Kidney (tissue), 14 donors: ENCODE data around the gene EEFSEC. TPM values are rescaled to one million over a fixed set of nuclear protein-coding genes. Genes with fewer than 3 reads are reported as not detected.

Experiments used
- DNase-seq, 5 donors: peaks; one replicate each; pipeline ENCODE4 v3.0.0-alpha.2; 2013 to 2020
- FAIRE-seq: peaks from 2 replicates; lab custom pipeline; 2012; peaks lifted over from hg19 to GRCh38; lab: Jason Lieb, UNC
- H3K27ac ChIP-seq, 2 donors: one replicate each; pipeline ENCODE4 v1.7.0; 2013; ENCODE audit warnings: low read depth in 2 of 2, low read length in 2 of 2, inconsistent platforms in 1 of 2
- H3K27me3 ChIP-seq: one replicate; pipeline ENCODE4 v1.7.1; 2013; ENCODE audit warnings: low read length, inconsistent platforms; ENCODE audit not compliant: control insufficient read depth, insufficient read depth
- H3K36me3 ChIP-seq, 3 donors: one replicate each; pipeline versions ENCODE4 v1.7.0 to v1.7.1; 2013; ENCODE audit warnings: low read length in 3 of 3, control low read depth in 1 of 3, inconsistent platforms in 1 of 3; ENCODE audit not compliant: insufficient read depth in 3 of 3, control insufficient read depth in 2 of 3
- H3K4me1 ChIP-seq, 3 donors: one replicate each; pipeline versions ENCODE4 v1.7.0 to v1.7.1; 2013; ENCODE audit warnings: low read length in 3 of 3, inconsistent platforms in 1 of 3, low read depth in 1 of 3; ENCODE audit not compliant: control insufficient read depth in 2 of 3, insufficient read depth in 2 of 3
- H3K4me3 ChIP-seq, 3 donors: one replicate each; pipeline versions ENCODE4 v1.7.0 to v1.8.1; 2013; ENCODE audit warnings: low read length in 3 of 3, control low read depth in 1 of 3, inconsistent platforms in 1 of 3
- H3K9ac ChIP-seq, 3 donors: one replicate each; pipeline versions ENCODE4 v1.7.0 to v1.7.1; 2013; ENCODE audit warnings: low read length in 3 of 3, control low read depth in 1 of 3, inconsistent platforms in 1 of 3
- H3K9me3 ChIP-seq, 3 donors: one replicate each; pipeline versions ENCODE4 v1.7.0 to v1.7.1; 2013; ENCODE audit warnings: low read length in 3 of 3, control low read depth in 1 of 3, inconsistent platforms in 1 of 3; ENCODE audit not compliant: control insufficient read depth in 2 of 3, insufficient read depth in 1 of 3
- intact Hi-C: fragments of 100-400 bp; cut with DNase I; formaldehyde crosslinking; loops from one replicate; pipeline ENCODE4 v1.11.1; 2022
- polyA plus RNA-seq: library from polyadenylated mRNA; stranded (reverse); fragments of 350-450 nt; fragmentation: Illumina TruSeq; extraction: RNeasy Lipid Tissue Mini Kit (QIAGEN cat#74804); gene quantifications from one replicate; pipeline ENCODE4 v1.2.3, GENCODE V29; 2014; ENCODE audit warnings: low read depth, low replicate concordance; ENCODE audit not compliant: insufficient read depth
- total RNA-seq: library from RNA; stranded (reverse); fragmentation: NEBNext Ultra II Directional; extraction: Animal tissue kit (Norgen Biotek cat#: 25700); gene quantifications from one replicate; pipeline ENCODE4 v1.2.1, GENCODE V29; 2021
- TF ChIP-seq, protein P1 (sequence below): IDR thresholded peaks from 3 replicates; pipeline ENCODE4 v1.5.1; 2012; ENCODE audit warnings: mild to moderate bottlenecking, moderate library complexity, borderline replicate concordance; ENCODE audit not compliant: insufficient read depth; ENCODE audit errors: extremely low read depth
- donor health status: control.
- donor health status: control.
- donor health status: control.
- donor health status: control.
- donor health status: control.
- donor health status: DM: yes; HTN: yes; CAD: no.
- donor health status: Normal renal cell carcinoma (clear cell type).

EEFSEC gene
- total and polyA plus RNA-seq, 2 donors from 2014 or later = 15.2 to 23.2 TPM

DNA sequence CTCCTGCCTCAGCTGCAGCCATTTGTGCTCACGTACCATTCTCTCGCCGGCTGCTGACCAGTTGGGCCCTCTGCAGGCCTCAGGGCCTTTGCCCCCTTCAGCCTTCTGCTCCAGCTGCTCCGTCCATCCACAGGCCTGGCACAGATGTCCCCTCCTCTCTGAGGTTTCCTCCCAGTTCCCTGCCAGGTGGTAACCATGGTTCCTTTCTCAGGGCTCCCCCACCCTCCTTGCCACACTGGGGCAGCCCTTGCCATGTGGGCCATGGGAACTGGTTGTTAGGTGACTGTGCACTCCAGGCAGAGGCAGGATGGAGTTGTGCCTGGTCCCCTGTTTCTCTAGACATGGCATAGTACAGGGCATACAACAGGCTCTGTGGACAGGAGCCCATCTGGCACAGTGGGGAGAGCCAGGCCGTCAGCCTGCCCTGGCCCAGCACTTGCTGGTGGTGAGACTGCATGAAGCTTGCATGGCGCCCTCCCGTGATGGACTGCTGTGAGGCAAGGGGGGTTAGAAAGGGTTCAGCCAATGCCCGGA lies 164.5 kb downstream of the EEFSEC start:
- FAIRE-seq (no peak), DNase-seq (peak in 1 of 5 donors; percentile 9)
- intact Hi-C loops = no loop called here
- H3K4me3 ChIP-seq = no peak overlapping the region
- H3K9me3 ChIP-seq = no peaks in the 10 kb centered on the region
- H3K9ac ChIP-seq = no peak overlapping the region
- TF ChIP-seq, protein P1, sequence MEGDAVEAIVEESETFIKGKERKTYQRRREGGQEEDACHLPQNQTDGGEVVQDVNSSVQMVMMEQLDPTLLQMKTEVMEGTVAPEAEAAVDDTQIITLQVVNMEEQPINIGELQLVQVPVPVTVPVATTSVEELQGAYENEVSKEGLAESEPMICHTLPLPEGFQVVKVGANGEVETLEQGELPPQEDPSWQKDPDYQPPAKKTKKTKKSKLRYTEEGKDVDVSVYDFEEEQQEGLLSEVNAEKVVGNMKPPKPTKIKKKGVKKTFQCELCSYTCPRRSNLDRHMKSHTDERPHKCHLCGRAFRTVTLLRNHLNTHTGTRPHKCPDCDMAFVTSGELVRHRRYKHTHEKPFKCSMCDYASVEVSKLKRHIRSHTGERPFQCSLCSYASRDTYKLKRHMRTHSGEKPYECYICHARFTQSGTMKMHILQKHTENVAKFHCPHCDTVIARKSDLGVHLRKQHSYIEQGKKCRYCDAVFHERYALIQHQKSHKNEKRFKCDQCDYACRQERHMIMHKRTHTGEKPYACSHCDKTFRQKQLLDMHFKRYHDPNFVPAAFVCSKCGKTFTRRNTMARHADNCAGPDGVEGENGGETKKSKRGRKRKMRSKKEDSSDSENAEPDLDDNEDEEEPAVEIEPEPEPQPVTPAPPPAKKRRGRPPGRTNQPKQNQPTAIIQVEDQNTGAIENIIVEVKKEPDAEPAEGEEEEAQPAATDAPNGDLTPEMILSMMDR = no peak
- no peaks in the 10 kb centered on the region for H3K27me3 ChIP-seq
- peaks cover 0 to 2% (median 2%) of the 10 kb centered on the region in 3 donors for H3K4me1 ChIP-seq
- no peak overlapping the region for H3K27ac ChIP-seq
- no peaks in the 10 kb centered on the region for H3K36me3 ChIP-seq

DNA sequence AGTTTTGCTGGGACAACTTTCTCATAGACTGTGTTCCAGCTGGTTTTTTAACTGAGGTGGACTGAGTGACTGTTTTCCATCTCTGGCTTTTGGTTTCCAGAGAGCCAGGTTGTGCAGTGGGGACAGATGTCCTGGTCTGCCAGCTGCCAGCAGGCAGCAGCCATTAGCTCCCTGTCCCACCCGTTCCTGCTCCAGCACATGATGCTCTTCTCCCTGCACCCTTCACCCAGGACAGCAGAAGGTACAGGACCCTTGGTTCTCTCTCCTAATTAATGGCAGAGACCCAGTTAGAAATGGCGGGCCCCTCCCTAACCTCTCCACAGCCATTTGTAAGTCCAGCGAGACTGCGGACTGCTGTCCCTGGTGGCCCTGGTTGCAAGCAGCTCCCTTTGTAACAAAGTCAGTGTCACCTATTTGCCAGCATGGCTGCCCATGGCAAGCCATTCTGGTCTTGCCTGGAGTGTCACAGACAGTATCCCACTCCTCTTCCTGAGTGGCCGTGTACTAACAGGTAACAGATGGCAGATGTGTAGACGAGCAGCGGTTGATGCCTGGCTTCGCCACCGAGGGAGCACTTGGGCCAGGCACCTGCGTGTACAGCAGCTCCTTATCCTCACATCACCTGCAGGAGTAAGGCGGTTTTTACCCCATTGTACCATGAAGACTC lies 165.1 kb downstream of the EEFSEC start:
- Histone ChIP-seq H3K27me3 (no peaks in the 10 kb centered on the region), H3K9ac (no peak overlapping the region), H3K27ac (no peak overlapping the region), H3K9me3 (no peaks in the 10 kb centered on the region), H3K4me1 (peaks cover 0 to 4% (median 2%) of the 10 kb centered on the region in 3 donors), H3K4me3 (no peak overlapping the region), H3K36me3 (no peaks in the 10 kb centered on the region)
- intact Hi-C loops = no loop called here
- FAIRE-seq (no peak), DNase-seq (peak in 2 of 5 donors; percentile 6 to 38)
- TF ChIP-seq, protein P1 = no peak

DNA sequence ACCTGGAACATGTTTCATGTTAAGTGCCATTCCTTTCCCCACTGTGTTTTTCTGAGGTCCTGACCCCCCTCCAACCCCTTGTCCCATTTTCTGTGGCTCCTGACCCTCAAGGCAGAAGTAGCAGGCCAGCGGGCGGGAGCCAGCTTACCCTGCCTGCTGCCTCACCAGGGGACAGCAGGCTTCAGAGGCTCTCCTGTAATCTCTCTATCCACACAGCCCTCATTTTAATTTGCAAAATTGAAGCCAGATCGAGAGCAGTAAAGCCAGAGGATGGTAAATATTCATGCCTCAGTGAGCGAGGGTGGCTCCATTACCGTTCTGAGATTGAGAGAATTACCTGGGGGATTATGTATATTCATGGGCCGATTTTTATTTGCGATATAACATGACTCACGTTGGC lies 165.8 kb downstream of the EEFSEC start:
- intact Hi-C loops = no loop called here
- DNase-seq (peak in 2 of 5 donors; percentile 7 to 33), FAIRE-seq (no peak)
- TF ChIP-seq, protein P1 = no peak
- Histone ChIP-seq H3K4me1 (peaks cover 0 to 4% (median 2%) of the 10 kb centered on the region in 3 donors), H3K36me3 (no peaks in the 10 kb centered on the region), H3K27me3 (no peaks in the 10 kb centered on the region), H3K9me3 (no peaks in the 10 kb centered on the region), H3K4me3 (no peak overlapping the region), H3K9ac (no peak overlapping the region), H3K27ac (no peak overlapping the region)
